PC-3 (cell line): Measurements from ENCODE around the gene RAB42.

Experiments used
- CTCF ChIP-seq: fragments of 300-600 bp; sonication (generic); conservative IDR thresholded peaks from 2 replicates; pipeline ENCODE4 v1.5.1; 2017; ENCODE audit warnings: antibody characterized with exemption, low read depth, mild to moderate bottlenecking, low read length
- EZH2phosphoT487 ChIP-seq: fragments of 300-600 bp; sonication (generic); IDR thresholded peaks from 2 replicates; pipeline ENCODE4 v1.6.1; 2018; ENCODE audit warnings: mild to moderate bottlenecking, antibody characterized with exemption, low read length, borderline replicate concordance

- TF ChIP-seq CTCF (no peak), EZH2phosphoT487 (no peak)
These were observed 431 bp downstream of the RAB42 start for GRCh38 chr1:28592321-28593071.
